GM10248 (cell line): ENCODE data around the gene ITGB7.

Experiments
- CTCF ChIA-PET: fragments of 300-600 bp; sonication (Branson Sonifier 250); formaldehyde crosslinking; extraction: SDS; loops from one replicate; lab custom pipeline; 2021; ENCODE audit warnings: antibody characterized with exemption; lab: Yijun Ruan, JAX
- POLR2A ChIA-PET: fragments of 350-650 bp; sonication (Branson Sonifier 250); formaldehyde crosslinking; extraction: SDS; loops from one replicate; lab custom pipeline; 2020; ENCODE audit warnings: antibody characterized with exemption; lab: Yijun Ruan, JAX
- DNase-seq: peaks from one replicate; pipeline ENCODE4 v3.0.0; 2012; ENCODE audit errors: extremely low spot score
- CTCF ChIP-seq: IDR thresholded peaks from 2 replicates; pipeline ENCODE4 v1.5.1; 2012; ENCODE audit warnings: mild to moderate bottlenecking, low read depth; ENCODE audit errors: extremely low read depth, missing control alignments, control extremely low read depth

ITGB7 gene

GRCh38 chr12:53187145-53187899 is 19.7 kb downstream of the ITGB7 start:
- POLR2A ChIA-PET = interaction anchor here (1.0 kb wide), 1 partner anchor 11 kb away, joined by 3 read pairs; no protein-coding TSS in a partner anchor
- CTCF ChIA-PET = interaction anchor here (1.0 to 3.0 kb wide), 13 partner anchors 8 to 138 kb away, joined by 3 to 22 read pairs (median 5); partner anchors contain the start of gene AAAS
- DNase-seq = no peak
- no peak for TF ChIP-seq CTCF

GRCh38 chr12:53186745-53187144 is 20.3 kb downstream of the ITGB7 start:
- ChIA-PET POLR2A (no interaction called here), CTCF (interaction anchor here (1.0 to 3.0 kb wide), 12 partner anchors 9 to 138 kb away, joined by 3 to 22 read pairs (median 6); partner anchors contain the start of gene AAAS)
- TF ChIP-seq CTCF = no peak
- DNase-seq = no peak

DNA sequence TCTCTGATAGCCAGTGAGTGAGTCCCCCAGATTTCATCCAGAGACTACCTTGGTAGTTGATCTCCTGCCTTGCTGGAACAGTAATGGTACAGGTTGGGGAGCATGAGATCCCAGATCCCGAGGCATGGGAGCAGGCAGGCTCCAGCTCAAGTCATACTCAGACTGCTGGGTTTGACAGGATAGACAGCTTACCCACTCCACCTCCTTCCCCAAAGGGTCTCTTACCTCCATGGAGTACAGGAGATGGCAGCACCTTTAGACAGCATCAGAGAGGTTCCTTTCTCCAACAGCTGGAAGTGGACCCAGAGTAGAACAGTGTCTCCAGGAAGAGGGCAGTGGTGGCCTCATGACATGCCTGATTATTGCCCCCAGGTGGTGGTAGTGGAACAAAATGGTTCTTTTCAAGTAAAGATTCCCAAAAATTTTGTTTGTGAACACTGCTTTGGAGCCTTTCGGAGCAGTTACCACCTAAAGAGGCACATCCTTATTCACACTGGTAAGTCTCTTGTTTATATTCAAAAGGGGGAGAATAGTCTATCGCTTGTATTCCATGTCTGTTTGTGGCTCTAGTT is 21.4 kb downstream of the ITGB7 start:
- no peak for DNase-seq
- POLR2A ChIA-PET = interaction anchor here (0.5 to 1.1 kb wide), 3 partner anchors 13 to 179 kb away, joined by 3 to 4 read pairs (median 4); partner anchors contain the start of gene EIF4B
- no peak for TF ChIP-seq CTCF
- CTCF ChIA-PET = interaction anchor here (0.7 to 16.2 kb wide), 7 partner anchors 9 to 103 kb away, joined by 3 to 147 read pairs (median 3); no protein-coding TSS in a partner anchor

DNA sequence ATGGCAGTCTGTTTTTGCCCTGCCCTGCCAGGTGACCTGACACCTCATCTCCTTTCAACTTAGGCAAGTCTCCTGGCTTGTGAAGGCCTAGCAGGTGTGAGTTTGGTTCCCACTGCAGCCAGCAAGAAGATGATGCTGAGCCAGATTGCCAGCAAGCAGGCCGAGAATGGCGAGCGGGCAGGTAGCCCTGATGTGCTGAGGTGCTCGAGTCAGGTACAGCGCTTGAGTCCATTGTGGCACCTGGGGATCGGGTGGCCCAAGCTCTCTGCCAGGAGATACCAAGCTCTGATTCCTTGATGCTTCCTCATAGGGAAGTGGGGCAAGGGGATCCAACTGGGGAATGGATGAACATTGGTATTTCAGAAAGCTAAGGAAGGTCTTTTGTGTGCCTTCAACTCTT is 22.2 kb downstream of the ITGB7 start:
- TF ChIP-seq CTCF = no peak
- CTCF ChIA-PET = interaction anchor here (0.8 to 16.2 kb wide), 6 partner anchors 14 to 104 kb away, joined by 3 to 147 read pairs (median 3); no protein-coding TSS in a partner anchor
- DNase-seq = no peak
- POLR2A ChIA-PET = interaction anchor here (0.7 kb wide), 1 partner anchor 178 kb away, joined by 3 read pairs; the partner anchor contains the start of gene EIF4B

DNA sequence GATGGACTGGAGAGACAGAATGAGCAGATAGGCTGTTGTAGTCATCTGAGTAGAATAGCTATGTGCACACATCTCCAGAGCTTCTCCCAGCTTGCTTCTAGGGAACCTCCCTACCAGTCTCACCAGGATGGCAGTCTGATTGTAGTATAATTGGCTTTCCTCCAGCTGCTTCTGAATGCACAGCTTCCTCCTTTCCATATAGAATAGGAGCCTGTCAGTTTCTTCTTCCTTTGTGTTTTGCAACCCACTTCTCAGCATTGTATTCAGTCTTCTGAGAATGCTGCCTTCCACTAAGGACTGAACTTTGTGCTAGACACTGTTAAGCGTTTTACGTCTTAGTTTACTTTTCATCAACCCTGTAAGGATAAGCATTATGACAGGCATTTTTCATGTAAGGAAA is 24.1 kb downstream of the ITGB7 start:
- ChIA-PET POLR2A (interaction anchor here (1.0 kb wide), 1 partner anchor 37 kb away, joined by 4 read pairs; no protein-coding TSS in a partner anchor), CTCF (interaction anchor here (1.6 to 16.2 kb wide), 4 partner anchors 12 to 33 kb away, joined by 4 to 147 read pairs (median 9); no protein-coding TSS in a partner anchor)
- no peak for DNase-seq
- TF ChIP-seq CTCF = no peak

DNA sequence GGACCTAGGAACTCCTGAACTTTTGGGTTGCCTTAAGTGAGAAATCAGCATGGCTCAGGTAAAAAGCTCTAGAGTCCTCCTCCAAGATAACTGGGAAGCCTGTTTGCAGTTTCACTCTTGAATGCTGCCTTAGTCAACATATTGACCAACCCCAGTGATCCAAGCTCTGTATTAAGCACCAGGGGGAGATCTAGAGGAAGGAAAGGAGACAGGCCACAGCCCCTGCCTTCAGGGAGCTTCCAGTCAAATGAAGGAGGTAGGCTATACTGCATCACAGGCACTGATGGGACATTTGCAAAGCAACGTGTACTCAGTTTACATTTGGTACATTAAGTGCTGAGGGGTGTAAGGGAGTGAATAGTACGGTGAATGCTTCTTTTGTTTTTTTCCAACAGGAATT is 25.1 kb downstream of the ITGB7 start:
- no peak for TF ChIP-seq CTCF
- POLR2A ChIA-PET = interaction anchor here (0.6 kb wide), 1 partner anchor 113 kb away, joined by 4 read pairs; the partner anchor contains the start of gene PFDN5
- DNase-seq = no peak
- CTCF ChIA-PET = interaction anchor here (1.4 to 16.2 kb wide), 8 partner anchors 13 to 34 kb away, joined by 3 to 147 read pairs (median 8); partner anchors contain the start of gene ITGB7
